OCI-LY3 (cell line): ENCODE results near the gene DLG1.

Experiments
- H2AFZ ChIP-seq: fragments of 200-600, 300-600 bp; shearing (Covaris generic); 2 replicates; pipeline ENCODE4 v1.6.0; 2014; ENCODE audit warnings: antibody characterized with exemption, low read depth, low read length
- H3K27ac ChIP-seq: fragments of 200-600, 300-600 bp; sonication (generic); 2 replicates; pipeline ENCODE4 v1.5.1; 2014; ENCODE audit warnings: mild to moderate bottlenecking, low read length, moderate library complexity, mixed read lengths
- H3K27me3 ChIP-seq: fragments of 200-600, 300-600 bp; sonication (generic); 2 replicates; pipeline ENCODE4 v1.6.1; 2014; ENCODE audit warnings: low read depth, low read length, mixed read lengths
- H3K36me3 ChIP-seq: fragments of 200-600, 300-600 bp; sonication (generic); replicated peaks from 2 replicates; pipeline ENCODE3; 2014; ENCODE audit warnings: low read depth, low read length, mixed read lengths
- H3K4me1 ChIP-seq: fragments of 300-600, 200-600 bp; sonication (generic); 2 replicates; pipeline ENCODE4 v1.6.1; 2014; ENCODE audit warnings: low read length, mixed read lengths
- H3K4me2 ChIP-seq: fragments of 200-600, 300-600 bp; sonication (generic); 2 replicates; pipeline ENCODE4 v1.6.1; 2014; ENCODE audit warnings: low read length, mixed read lengths
- H3K4me3 ChIP-seq: fragments of 300-600, 200-600 bp; sonication (generic); 2 replicates; pipeline ENCODE4 v1.5.1; 2014; ENCODE audit warnings: antibody characterized with exemption, mild to moderate bottlenecking, low read length, moderate library complexity
- H3K79me2 ChIP-seq: fragments of 300-600, 200-600 bp; shearing (Covaris generic); 2 replicates; pipeline ENCODE4 v1.6.1; 2014; ENCODE audit warnings: mild to moderate bottlenecking, low read length, mixed read lengths
- H3K9ac ChIP-seq: fragments of 300-600, 200-600 bp; shearing (Covaris generic); 2 replicates; pipeline ENCODE4 v1.6.0; 2014; ENCODE audit warnings: mild to moderate bottlenecking, low read length, moderate library complexity
- H3K9me3 ChIP-seq: fragments of 200-600, 300-600 bp; shearing (Covaris generic); 2 replicates; pipeline ENCODE4 v1.6.1; 2014; ENCODE audit warnings: low read length, mixed read lengths; ENCODE audit not compliant: insufficient read depth
- H4K20me1 ChIP-seq: fragments of 200-600, 300-600 bp; sonication (generic); 2 replicates; pipeline ENCODE4 v1.6.1; 2016; ENCODE audit warnings: low read length, mixed read lengths; ENCODE audit not compliant: insufficient read depth
- CTCF ChIP-seq: fragments of 200-600, 300-600 bp; sonication (generic); IDR thresholded peaks from 2 replicates; pipeline ENCODE4 v1.5.1; 2014; ENCODE audit warnings: antibody characterized with exemption, low read length, low read depth
- EZH2phosphoT487 ChIP-seq: fragments of 200-600 bp; shearing (Covaris generic); IDR thresholded peaks from 2 replicates; pipeline ENCODE4 v1.6.1; 2018; ENCODE audit warnings: antibody characterized with exemption, mixed run types, low read depth

The DLG1 gene

GRCh38 chr3:197320582-197320981, 22.2 kb upstream of the DLG1 start:
- Histone ChIP-seq H3K79me2 (no peaks in the 10 kb centered on the region), H3K4me3 (no peak overlapping the region), H3K9me3 (no peaks in the 10 kb centered on the region), H3K36me3 (no peaks in the 10 kb centered on the region), H4K20me1 (no peaks in the 10 kb centered on the region), H3K27ac (no peak overlapping the region), H3K27me3 (peaks cover 30% of the 10 kb centered on the region), H3K4me1 (no peaks in the 10 kb centered on the region), H3K4me2 (no peak overlapping the region), H2AFZ (no peak overlapping the region), H3K9ac (no peak overlapping the region)
- TF ChIP-seq EZH2phosphoT487 (no peak), CTCF (no peak)

DNA sequence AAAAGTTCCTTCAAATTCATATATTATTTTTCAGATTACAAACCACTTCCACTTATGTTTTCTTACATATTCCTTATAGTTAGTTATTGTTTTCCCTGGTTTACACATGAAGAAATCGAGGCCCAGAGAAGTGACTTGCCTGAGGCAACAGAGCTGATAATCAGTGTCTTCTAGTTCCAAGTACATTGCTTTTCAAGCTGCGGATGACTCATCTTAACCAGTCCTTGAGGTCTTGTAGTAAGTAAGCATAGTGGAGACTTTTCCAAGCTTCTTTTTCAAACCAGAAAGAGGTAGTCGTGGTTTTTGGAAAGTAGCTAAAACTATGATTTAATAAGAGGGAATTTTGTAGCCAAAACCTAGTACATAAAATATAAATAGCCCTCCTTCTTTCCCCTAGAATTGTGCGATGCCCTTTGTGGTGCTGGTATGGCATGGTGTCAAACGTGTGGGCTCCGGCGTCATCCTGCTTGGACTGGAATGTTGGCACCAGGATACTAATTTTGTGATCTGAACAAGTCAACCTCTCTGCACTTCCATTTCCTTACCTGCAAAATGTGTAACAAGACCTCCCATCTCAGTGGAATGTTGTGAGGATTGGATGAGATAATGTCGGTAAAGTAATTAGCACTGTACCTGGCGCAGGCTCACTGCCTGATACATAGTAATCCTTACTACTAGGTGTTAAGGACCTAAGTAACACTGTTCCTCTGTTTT, 19.0 kb upstream of the DLG1 start:
- no peak overlapping the region for H3K27ac ChIP-seq
- no peak overlapping the region for H3K9ac ChIP-seq
- TF ChIP-seq CTCF (no peak), EZH2phosphoT487 (no peak)
- H3K9me3 ChIP-seq = no peaks in the 10 kb centered on the region
- no peak overlapping the region for H3K4me2 ChIP-seq
- no peaks in the 10 kb centered on the region for H3K36me3 ChIP-seq
- no peak overlapping the region for H3K4me3 ChIP-seq
- no peaks in the 10 kb centered on the region for H4K20me1 ChIP-seq
- peaks cover 36% of the 10 kb centered on the region for H3K27me3 ChIP-seq
- no peaks in the 10 kb centered on the region for H3K4me1 ChIP-seq
- no peak overlapping the region for H2AFZ ChIP-seq
- no peaks in the 10 kb centered on the region for H3K79me2 ChIP-seq

- no peak overlapping the region for H3K4me3 ChIP-seq
- no peak overlapping the region for H3K27ac ChIP-seq
- peaks cover 11% of the 10 kb centered on the region for H3K4me1 ChIP-seq
- H3K9me3 ChIP-seq = no peaks in the 10 kb centered on the region
- no peak for TF ChIP-seq CTCF
- H3K9ac ChIP-seq = no peak overlapping the region
- H3K4me2 ChIP-seq = no peak overlapping the region
- no peaks in the 10 kb centered on the region for H3K79me2 ChIP-seq
- H3K27me3 ChIP-seq = peaks cover 9% of the 10 kb centered on the region; the same call in 1 of the 2 replicates
- H2AFZ ChIP-seq = no peak overlapping the region
- no peaks in the 10 kb centered on the region for H4K20me1 ChIP-seq
- H3K36me3 ChIP-seq = no peaks in the 10 kb centered on the region
These were observed 14.0 kb upstream of the DLG1 start for GRCh38 chr3:197312431-197312830.

- no peaks in the 10 kb centered on the region for H3K79me2 ChIP-seq
- no peak overlapping the region for H2AFZ ChIP-seq
- no peaks in the 10 kb centered on the region for H3K9me3 ChIP-seq
- no peaks in the 10 kb centered on the region for H3K36me3 ChIP-seq
- no peak overlapping the region for H3K27ac ChIP-seq
- H3K27me3 ChIP-seq = 0 out of 2 replicates have a peak, but pooled peaks cover 6% of the 10 kb centered on the region
- H3K4me3 ChIP-seq = no peak overlapping the region
- TF ChIP-seq EZH2phosphoT487 = no peak
- H3K4me1 ChIP-seq = peaks cover 11% of the 10 kb centered on the region
- H3K4me2 ChIP-seq = no peak overlapping the region
- no peak overlapping the region for H3K9ac ChIP-seq
- H4K20me1 ChIP-seq = no peaks in the 10 kb centered on the region
These were observed 13.2 kb upstream of the DLG1 start for GRCh38 chr3:197311591-197311990.
